ENCODE data around the gene DOCK10. TPM values are rescaled to one million over a fixed set of nuclear protein-coding genes. Genes with fewer than 3 reads are reported as not detected.

The DOCK10 gene
- total RNA-seq, 1 experiment from 2014 or later, result 5.8 TPM

DNA sequence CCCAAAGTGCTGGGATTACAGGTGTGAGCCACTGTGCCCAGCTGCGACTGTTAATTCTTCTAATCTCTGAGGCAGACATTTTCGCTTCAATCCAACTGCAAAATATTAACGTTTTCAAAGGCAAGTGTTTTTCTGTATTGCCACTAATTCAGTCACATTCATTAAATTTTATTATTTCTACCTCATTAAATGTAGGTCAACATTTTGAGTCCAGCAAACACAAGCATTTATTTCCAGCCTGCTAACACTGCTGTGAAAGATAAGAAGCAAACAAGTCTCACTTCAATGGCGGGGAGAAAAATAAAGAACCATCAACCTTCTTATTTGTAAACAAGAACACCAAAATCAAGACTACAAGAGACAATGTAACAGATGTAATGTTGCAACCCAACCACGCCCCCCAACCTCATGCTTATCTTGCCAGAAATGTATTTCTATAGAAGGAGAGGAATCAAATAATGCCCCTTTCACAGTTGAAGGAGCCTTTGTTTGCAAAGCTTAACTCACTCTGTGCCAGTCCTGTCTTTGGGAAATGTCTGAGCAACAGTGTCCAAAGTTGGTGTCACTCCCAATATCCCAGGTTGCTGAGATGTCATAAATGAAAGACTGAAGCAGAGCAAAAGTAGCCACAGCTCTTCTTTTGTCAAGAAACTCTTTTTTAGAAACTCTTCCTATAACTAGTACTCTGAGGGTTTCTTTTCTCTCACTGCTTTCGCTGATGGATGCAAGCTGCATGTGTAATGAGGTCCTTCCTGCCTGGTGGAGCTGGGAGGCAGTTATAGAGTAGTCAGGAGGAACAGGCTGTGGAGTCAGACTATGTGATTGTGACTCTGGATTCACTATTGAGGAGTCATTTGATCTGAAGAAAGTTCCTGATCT lies 8.6 kb downstream of the DOCK10 start:
- ATAC-seq (no peak), DNase-seq (ENCODE audit: low read depth, low spot score) (no peak)
- Histone ChIP-seq H3K36me3 (ENCODE audit: control insufficient read depth, insufficient read depth, low read length) (no peaks in the 10 kb centered on the region), H3K4me3 (ENCODE audit: low read depth in 2 of 2, low read length in 2 of 2) (no peak overlapping the region), H3K4me1 (ENCODE audit: control insufficient read depth, insufficient read depth, low read length) (no peaks in the 10 kb centered on the region), H3K27me3 (ENCODE audit: control insufficient read depth, insufficient read depth, low read length) (peaks cover under 1% of the 10 kb centered on the region), H3K27ac (ENCODE audit: low read length) (no peak overlapping the region), H3K9me3 (ENCODE audit: control insufficient read depth, insufficient read depth, low read depth, low read length) (no peaks in the 10 kb centered on the region)
- in situ Hi-C loops (cut with HindIII; ENCODE audit: low pct_unique_long_range_greater_than_20kb, low sequenced_read_pairs), result no loop called here
- TF ChIP-seq, protein P1, sequence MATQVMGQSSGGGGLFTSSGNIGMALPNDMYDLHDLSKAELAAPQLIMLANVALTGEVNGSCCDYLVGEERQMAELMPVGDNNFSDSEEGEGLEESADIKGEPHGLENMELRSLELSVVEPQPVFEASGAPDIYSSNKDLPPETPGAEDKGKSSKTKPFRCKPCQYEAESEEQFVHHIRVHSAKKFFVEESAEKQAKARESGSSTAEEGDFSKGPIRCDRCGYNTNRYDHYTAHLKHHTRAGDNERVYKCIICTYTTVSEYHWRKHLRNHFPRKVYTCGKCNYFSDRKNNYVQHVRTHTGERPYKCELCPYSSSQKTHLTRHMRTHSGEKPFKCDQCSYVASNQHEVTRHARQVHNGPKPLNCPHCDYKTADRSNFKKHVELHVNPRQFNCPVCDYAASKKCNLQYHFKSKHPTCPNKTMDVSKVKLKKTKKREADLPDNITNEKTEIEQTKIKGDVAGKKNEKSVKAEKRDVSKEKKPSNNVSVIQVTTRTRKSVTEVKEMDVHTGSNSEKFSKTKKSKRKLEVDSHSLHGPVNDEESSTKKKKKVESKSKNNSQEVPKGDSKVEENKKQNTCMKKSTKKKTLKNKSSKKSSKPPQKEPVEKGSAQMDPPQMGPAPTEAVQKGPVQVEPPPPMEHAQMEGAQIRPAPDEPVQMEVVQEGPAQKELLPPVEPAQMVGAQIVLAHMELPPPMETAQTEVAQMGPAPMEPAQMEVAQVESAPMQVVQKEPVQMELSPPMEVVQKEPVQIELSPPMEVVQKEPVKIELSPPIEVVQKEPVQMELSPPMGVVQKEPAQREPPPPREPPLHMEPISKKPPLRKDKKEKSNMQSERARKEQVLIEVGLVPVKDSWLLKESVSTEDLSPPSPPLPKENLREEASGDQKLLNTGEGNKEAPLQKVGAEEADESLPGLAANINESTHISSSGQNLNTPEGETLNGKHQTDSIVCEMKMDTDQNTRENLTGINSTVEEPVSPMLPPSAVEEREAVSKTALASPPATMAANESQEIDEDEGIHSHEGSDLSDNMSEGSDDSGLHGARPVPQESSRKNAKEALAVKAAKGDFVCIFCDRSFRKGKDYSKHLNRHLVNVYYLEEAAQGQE (IDR thresholded peaks at IDR 0.05; ENCODE audit: insufficient read depth in 1 of 2, low read depth in 2 of 2, low read length in 1 of 2), result no peak
- TF ChIP-seq SIN3A (IDR thresholded peaks at IDR 0.05; ENCODE audit: borderline replicate concordance, insufficient read depth, low read depth, low read length) (no peak), POLR2AphosphoS5 (IDR thresholded peaks at IDR 0.05; ENCODE audit: low read depth, low read length) (no peak), TCF7L2 (IDR thresholded peaks at IDR 0.05; ENCODE audit: low read depth, low read length) (no peak)
- TF ChIP-seq, protein P2, sequence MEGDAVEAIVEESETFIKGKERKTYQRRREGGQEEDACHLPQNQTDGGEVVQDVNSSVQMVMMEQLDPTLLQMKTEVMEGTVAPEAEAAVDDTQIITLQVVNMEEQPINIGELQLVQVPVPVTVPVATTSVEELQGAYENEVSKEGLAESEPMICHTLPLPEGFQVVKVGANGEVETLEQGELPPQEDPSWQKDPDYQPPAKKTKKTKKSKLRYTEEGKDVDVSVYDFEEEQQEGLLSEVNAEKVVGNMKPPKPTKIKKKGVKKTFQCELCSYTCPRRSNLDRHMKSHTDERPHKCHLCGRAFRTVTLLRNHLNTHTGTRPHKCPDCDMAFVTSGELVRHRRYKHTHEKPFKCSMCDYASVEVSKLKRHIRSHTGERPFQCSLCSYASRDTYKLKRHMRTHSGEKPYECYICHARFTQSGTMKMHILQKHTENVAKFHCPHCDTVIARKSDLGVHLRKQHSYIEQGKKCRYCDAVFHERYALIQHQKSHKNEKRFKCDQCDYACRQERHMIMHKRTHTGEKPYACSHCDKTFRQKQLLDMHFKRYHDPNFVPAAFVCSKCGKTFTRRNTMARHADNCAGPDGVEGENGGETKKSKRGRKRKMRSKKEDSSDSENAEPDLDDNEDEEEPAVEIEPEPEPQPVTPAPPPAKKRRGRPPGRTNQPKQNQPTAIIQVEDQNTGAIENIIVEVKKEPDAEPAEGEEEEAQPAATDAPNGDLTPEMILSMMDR (IDR thresholded peaks at IDR 0.05), result no peak
- BruUV-seq (replicated peaks), result no TSS peak
- CTCF ChIA-PET, result no interaction called here
- POLR2A ChIA-PET, result no interaction called here
- intact Hi-C loops (cut with micrococcal nuclease; ENCODE audit: unreplicated experiment), result no loop called here

DNA sequence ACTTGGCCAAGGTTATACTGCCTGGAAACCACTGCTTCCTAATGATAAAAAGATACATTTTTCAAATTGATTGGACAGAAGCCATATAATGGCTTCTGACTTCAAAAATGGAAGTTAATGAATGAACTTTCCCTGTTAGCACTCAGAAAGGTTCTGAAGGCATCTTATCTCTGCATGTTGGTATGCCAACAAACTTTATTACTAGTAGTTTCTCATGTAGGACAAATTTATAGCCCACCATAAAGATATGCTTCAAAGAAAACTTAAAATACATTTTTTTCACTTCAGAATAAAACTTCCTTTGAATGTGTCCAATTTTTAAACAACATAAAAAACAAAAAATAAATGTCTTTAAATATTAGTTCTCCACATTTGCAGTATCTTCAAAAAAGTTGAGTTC lies 10.0 kb downstream of the DOCK10 start:
- Histone ChIP-seq H3K4me1 (ENCODE audit: control insufficient read depth, insufficient read depth, low read length) (no peaks in the 10 kb centered on the region), H3K27ac (ENCODE audit: low read length) (no peak overlapping the region), H3K9me3 (ENCODE audit: control insufficient read depth, insufficient read depth, low read depth, low read length) (no peaks in the 10 kb centered on the region), H3K27me3 (ENCODE audit: control insufficient read depth, insufficient read depth, low read length) (no peaks in the 10 kb centered on the region; the same call in 1 of the 2 replicates), H3K4me3 (ENCODE audit: low read depth in 2 of 2, low read length in 2 of 2) (no peak overlapping the region), H3K36me3 (ENCODE audit: control insufficient read depth, insufficient read depth, low read length) (no peaks in the 10 kb centered on the region)
- intact Hi-C loops (cut with micrococcal nuclease; ENCODE audit: unreplicated experiment) (no loop called here), in situ Hi-C loops (cut with HindIII; ENCODE audit: low pct_unique_long_range_greater_than_20kb, low sequenced_read_pairs) (no loop called here)
- no peak for ATAC-seq
- TF ChIP-seq SIN3A (IDR thresholded peaks at IDR 0.05; ENCODE audit: borderline replicate concordance, insufficient read depth, low read depth, low read length), result no peak
- TF ChIP-seq, protein P2 (IDR thresholded peaks at IDR 0.05), result no peak
- no peak for DNase-seq (ENCODE audit: low read depth, low spot score)
- POLR2A ChIA-PET, result interaction anchor here (0.6 kb wide), 1 partner anchor 10 kb away, joined by 10 read pairs; no protein-coding TSS in a partner anchor
- CTCF ChIA-PET, result no interaction called here
- BruUV-seq (replicated peaks), result no TSS peak

Measured in Panc1 (cell line).